ENCODE measurements around the gene ZC3HAV1L. TPM values are rescaled to one million over a fixed set of nuclear protein-coding genes. Genes with fewer than 3 reads are reported as not detected.
A peak's percentile ranks its signal among the peaks of the same experiment; 100 is the strongest.

The ZC3HAV1L gene
- total and polyA plus RNA-seq, 2 of the 8 experiments (the other 6 are each of a cell fraction or from before 2014, with no cell fraction given) = 5.2 to 7.0 TPM

DNA sequence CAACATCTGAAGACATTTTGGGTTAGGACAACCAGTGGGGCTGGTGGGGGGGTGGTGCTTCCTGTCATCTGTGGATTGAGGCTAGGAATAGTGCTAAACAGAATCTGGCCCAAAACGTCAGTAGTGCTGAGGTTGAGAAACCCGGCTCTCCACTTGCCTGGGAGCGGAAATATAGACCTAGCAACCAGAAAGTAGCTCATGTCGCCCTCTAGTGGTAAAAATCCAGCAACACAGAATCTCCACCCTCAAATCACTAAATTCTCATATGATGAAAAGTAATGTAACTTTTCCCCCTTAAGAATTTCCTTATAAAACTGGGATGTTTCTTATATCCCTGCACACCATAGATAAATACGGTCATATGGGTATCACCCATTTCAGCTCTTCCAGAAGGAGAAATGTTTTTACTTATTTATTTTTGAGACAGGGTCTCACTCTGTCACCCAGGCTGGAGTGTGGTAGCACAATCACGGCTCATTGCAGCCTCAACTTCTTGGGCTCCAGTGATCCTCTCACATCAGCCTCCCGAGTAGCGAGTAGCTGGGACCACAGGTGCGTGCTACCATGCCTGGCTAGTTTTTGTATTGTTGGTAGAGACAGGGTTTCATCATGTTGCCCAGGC is 39.3 kb upstream of the ZC3HAV1L start (continued):
- TF ChIP-seq, protein P1, sequence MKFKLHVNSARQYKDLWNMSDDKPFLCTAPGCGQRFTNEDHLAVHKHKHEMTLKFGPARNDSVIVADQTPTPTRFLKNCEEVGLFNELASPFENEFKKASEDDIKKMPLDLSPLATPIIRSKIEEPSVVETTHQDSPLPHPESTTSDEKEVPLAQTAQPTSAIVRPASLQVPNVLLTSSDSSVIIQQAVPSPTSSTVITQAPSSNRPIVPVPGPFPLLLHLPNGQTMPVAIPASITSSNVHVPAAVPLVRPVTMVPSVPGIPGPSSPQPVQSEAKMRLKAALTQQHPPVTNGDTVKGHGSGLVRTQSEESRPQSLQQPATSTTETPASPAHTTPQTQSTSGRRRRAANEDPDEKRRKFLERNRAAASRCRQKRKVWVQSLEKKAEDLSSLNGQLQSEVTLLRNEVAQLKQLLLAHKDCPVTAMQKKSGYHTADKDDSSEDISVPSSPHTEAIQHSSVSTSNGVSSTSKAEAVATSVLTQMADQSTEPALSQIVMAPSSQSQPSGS (IDR thresholded peaks at IDR 0.05; ENCODE audit: low read length) = no peak
- TF ChIP-seq TAF1 (IDR thresholded peaks at IDR 0.05; ENCODE audit: low read depth, low read length) = no peak
- no peak for TF ChIP-seq SP4 (IDR thresholded peaks at IDR 0.05; ENCODE audit: low read length)
- peak; percentile 96 for TF ChIP-seq TEAD4 (IDR thresholded peaks at IDR 0.05; ENCODE audit: low read depth, low read length)
- TF ChIP-seq, protein P2, sequence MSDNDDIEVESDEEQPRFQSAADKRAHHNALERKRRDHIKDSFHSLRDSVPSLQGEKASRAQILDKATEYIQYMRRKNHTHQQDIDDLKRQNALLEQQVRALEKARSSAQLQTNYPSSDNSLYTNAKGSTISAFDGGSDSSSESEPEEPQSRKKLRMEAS (IDR thresholded peaks at IDR 0.05) = no peak
- TF ChIP-seq, protein P3, sequence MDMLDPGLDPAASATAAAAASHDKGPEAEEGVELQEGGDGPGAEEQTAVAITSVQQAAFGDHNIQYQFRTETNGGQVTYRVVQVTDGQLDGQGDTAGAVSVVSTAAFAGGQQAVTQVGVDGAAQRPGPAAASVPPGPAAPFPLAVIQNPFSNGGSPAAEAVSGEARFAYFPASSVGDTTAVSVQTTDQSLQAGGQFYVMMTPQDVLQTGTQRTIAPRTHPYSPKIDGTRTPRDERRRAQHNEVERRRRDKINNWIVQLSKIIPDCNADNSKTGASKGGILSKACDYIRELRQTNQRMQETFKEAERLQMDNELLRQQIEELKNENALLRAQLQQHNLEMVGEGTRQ (IDR thresholded peaks at IDR 0.05; ENCODE audit: low read length) = no peak
- peak; percentile 77 to 83 for TF ChIP-seq RAD21 (IDR thresholded peaks at IDR 0.05 in 1 of 2, conservative IDR thresholded peaks at IDR 0.05 in 1 of 2; ENCODE audit: low read depth in 2 of 2, low read length in 2 of 2)
- no peak for TF ChIP-seq NRF1 (IDR thresholded peaks at IDR 0.05; ENCODE audit: low read depth, low read length)
